Effector memory CD4-positive, alpha-beta T cell (primary cell): ENCODE data around the gene CAMK2G.

Source experiments
- DNase-seq, 3 donors: peaks; one replicate each; pipeline ENCODE4 v3.0.0-alpha.2; 2020
- H3K27ac ChIP-seq: 2 replicates; pipeline ENCODE4 v1.7.0; 2013; ENCODE audit warnings: mild to moderate bottlenecking, low read length, moderate library complexity; ENCODE audit not compliant: insufficient read depth, poor library complexity, severe bottlenecking
- H3K27me3 ChIP-seq: replicated peaks from 2 replicates; pipeline ENCODE4 v1.7.0; 2013; ENCODE audit warnings: mild to moderate bottlenecking, low read length; ENCODE audit not compliant: insufficient read depth, control insufficient read depth, poor library complexity, severe bottlenecking
- H3K36me3 ChIP-seq: 2 replicates; pipeline ENCODE4 v1.7.0; 2013; ENCODE audit warnings: mild to moderate bottlenecking, low read length, moderate library complexity; ENCODE audit not compliant: control insufficient read depth, insufficient read depth
- H3K4me1 ChIP-seq: 2 replicates; pipeline ENCODE4 v1.7.0; 2013; ENCODE audit warnings: low read length, mild to moderate bottlenecking; ENCODE audit not compliant: control insufficient read depth, insufficient read depth, poor library complexity, severe bottlenecking
- H3K4me3 ChIP-seq: 2 replicates; pipeline ENCODE4 v1.7.0; 2013; ENCODE audit warnings: low read length, low read depth, mild to moderate bottlenecking; ENCODE audit not compliant: insufficient read depth, poor library complexity, severe bottlenecking
- H3K9me3 ChIP-seq: 2 replicates; pipeline ENCODE4 v1.7.0; 2013; ENCODE audit warnings: mild to moderate bottlenecking, low read length, moderate library complexity; ENCODE audit not compliant: control insufficient read depth

CAMK2G gene

DNA sequence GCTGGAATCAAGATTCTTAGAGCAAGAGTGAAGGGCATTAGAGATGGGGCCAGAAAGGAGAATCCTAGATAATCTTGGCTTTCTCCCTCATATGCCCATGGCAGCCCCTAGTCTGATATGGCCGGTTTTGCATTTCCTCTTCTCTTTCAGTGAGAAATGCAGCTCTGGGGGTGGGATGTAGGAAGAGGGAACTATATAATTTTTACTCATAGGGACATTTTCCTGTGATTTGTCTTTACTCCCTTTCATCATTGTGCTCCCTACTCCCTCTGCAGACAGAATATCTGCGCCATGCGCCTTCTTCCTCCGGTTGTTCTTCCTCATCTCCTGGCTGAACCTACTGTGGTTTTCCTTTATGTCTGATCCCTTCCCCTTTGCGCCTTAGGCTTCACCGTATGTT, 109.3 kb downstream of the CAMK2G start:
- Histone ChIP-seq H3K27me3 (no peaks in the 10 kb centered on the region), H3K36me3 (peaks cover 85% of the 10 kb centered on the region), H3K4me1 (peaks cover 11% of the 10 kb centered on the region), H3K4me3 (no peak overlapping the region), H3K9me3 (no peaks in the 10 kb centered on the region), H3K27ac (no peak overlapping the region)
- DNase-seq, result no peak

DNA sequence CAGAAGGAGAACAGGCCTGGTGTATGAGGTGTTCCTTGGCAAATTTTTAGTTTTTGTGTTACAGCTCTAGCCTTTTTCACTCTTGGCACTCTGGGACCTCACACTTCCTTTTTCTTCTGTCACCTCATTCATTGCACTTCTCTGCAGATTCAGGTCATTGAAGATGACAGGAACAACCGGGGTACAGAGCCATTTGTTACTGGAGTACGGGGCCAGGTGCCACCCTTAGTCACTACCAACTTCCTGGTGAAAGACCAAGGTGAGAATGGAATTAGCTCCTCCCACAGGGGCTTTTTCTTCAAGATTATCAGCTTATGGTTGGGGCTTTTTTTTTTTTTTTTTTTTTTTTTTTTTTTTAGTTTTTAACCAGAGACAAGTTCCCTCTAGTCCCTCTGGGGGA, 111.0 kb downstream of the CAMK2G start:
- H3K4me1 ChIP-seq, result peaks cover 15% of the 10 kb centered on the region
- peak in 2 of 3 donors; percentile 17 to 44 for DNase-seq
- H3K27ac ChIP-seq, result peak overlapping the region; percentile 59

DNA sequence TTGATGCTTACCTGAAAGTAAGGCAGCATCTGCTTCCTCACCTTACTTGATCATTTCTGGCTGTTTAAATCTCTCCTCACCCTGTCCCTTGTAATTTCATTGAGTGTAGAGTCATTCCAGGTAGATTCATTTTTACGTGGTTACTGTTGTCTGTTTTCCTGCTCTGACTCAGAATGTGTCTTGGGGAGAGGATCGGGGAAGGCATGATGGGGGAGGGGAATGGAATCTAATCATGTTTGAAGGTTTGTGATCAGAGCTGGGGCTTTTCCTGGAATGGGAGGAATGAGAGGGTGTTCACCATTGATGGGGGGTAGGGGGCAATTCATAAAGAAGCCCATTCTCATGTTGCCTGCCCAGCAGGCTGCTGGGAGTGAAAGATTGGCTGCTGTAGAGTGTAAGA, 111.4 kb downstream of the CAMK2G start:
- Histone ChIP-seq H3K9me3 (no peaks in the 10 kb centered on the region), H3K27ac (peak overlapping the region; percentile 59), H3K36me3 (peaks cover 82% of the 10 kb centered on the region), H3K27me3 (no peaks in the 10 kb centered on the region), H3K4me3 (no peak overlapping the region), H3K4me1 (peaks cover 15% of the 10 kb centered on the region)
- DNase-seq, result no peak

More for the DNA sequence above, 111.0 kb downstream of the CAMK2G start:
- H3K27me3 ChIP-seq, result no peaks in the 10 kb centered on the region
- H3K9me3 ChIP-seq, result no peaks in the 10 kb centered on the region
- no peak overlapping the region for H3K4me3 ChIP-seq
- H3K36me3 ChIP-seq, result peaks cover 84% of the 10 kb centered on the region
